Adrenal gland (tissue), 12 donors: ENCODE measurements around the gene CLC. TPM values are rescaled to one million over a fixed set of nuclear protein-coding genes. Genes with fewer than 3 reads are reported as not detected.

Experiments
- DNase-seq, 7 donors: peaks; one replicate each; pipeline ENCODE4 v3.0.0-alpha.2; 2019 to 2020
- H3K27ac ChIP-seq, 5 donors: fragments of 200-600 bp; sonication (generic) in 4 of 5; 1 replicate in 3 of 5; 2 replicates in 2 of 5; pipeline versions ENCODE4 v1.5.1 to v1.8.0; 2016 to 2020; ENCODE audit warnings: mild to moderate bottlenecking in 1 of 5
- H3K27me3 ChIP-seq: fragments of 200-600 bp; 2 replicates; pipeline ENCODE4 v1.8.0; 2021
- H3K36me3 ChIP-seq, 2 donors: fragments of 200-600 bp; replicated peaks in 1 of 2; 1 replicate in 1 of 2; 2 replicates in 1 of 2; pipeline versions ENCODE4 v1.5.1 to v1.8.0; 2018 to 2022
- H3K4me1 ChIP-seq, 2 donors: fragments of 200-600 bp; replicated peaks in 1 of 2; 1 replicate in 1 of 2; 2 replicates in 1 of 2; pipeline versions ENCODE4 v1.5.1 to v1.8.0; 2018 to 2021
- H3K4me3 ChIP-seq, 4 donors: fragments of 200-600 bp; sonication (generic) in 3 of 4; one replicate each; pipeline ENCODE4 v1.5.1; 2016 to 2018
- H3K9me3 ChIP-seq, 3 donors: fragments of 200-600 bp; sonication (generic) in 1 of 3; replicated peaks in 1 of 3; 1 replicate in 2 of 3; 2 replicates in 1 of 3; pipeline versions ENCODE4 v1.5.1 to v1.8.0; 2016 to 2021
- POLR2A ChIP-seq, 2 donors: fragments of 450-650 bp; IDR thresholded peaks; one replicate each; pipeline ENCODE4 v1.6.1; 2017; ENCODE audit warnings: antibody characterized with exemption in 2 of 2, mild to moderate bottlenecking in 2 of 2, moderate library complexity in 1 of 2
- WGBS, 4 donors: extraction: QIAGEN DNeasy Blood & Tissue Kit in 2 of 4; methylation state at CpG; one replicate each; pipeline versions ENCODE4 v1.1.5 to v1.1.7; 2013 to 2017; 5-methylcytosine and 5-hydroxymethylcytosine counted together
- intact Hi-C, 2 donors: fragments of 100-400 bp; cut with DNase I; formaldehyde crosslinking; loops; one replicate each; pipeline versions ENCODE4 v1.14.1 to v1.15.0; 2022 to 2023
- polyA plus RNA-seq, 3 donors: library from polyadenylated mRNA; stranded (reverse); fragments of 200-250 nt in 2 of 3; fragments of 350-450 nt in 1 of 3; fragmentation: Illumina TruSeq in 1 of 3; extraction: RNeasy Lipid Tissue Mini Kit (QIAGEN cat#74804) in 1 of 3; gene quantifications; one replicate each; pipeline ENCODE4 v1.2.3, GENCODE V29; 2013 to 2014
- total RNA-seq, 9 donors: library from RNA; depleted of rRNA in 4 of 9; stranded (reverse); fragments of >200 nt in 4 of 9; fragments of 120-200 nt in 1 of 9; fragmentation: NEBNext Ultra II Directional in 1 of 9; extraction: Animal tissue kit (Norgen Biotek cat#: 25700) in 1 of 9; gene quantifications; one replicate each; pipeline versions ENCODE4 v1.1.0 to v1.2.4, GENCODE V29; 2013 to 2023
- TF ChIP-seq, protein P1 (sequence below), 6 experiments: fragments of 450-650 bp in 4 of 6; fragments of 200-600 bp in 2 of 6; sonication (generic) in 1 of 6; IDR thresholded peaks; 1 replicate in 5 of 6; 2 replicates in 1 of 6; pipeline versions ENCODE4 v1.5.1 to v1.8.0; 2016 to 2021; ENCODE audit warnings: antibody characterized with exemption in 6 of 6, mild to moderate bottlenecking in 2 of 6, moderate library complexity in 1 of 6
- donor health status: healthy with polysubstance abuse.
- donor health status: Bipolar disorder and iron deficiency.
- donor health status: DM: yes; HTN: yes; CAD: no.
- donor health status: DM: no; HTN: no; CAD: no.
- donor health status: DM: no; HTN: no; CAD: no.
- donor health status: DM: yes; HTN: yes; CAD: no.

Gene CLC
- total and polyA plus RNA-seq, 12 donors: 0.66 to 3.7 TPM; not detected in 10

- DNase-seq: no peak
- Histone ChIP-seq H3K9me3 (no peaks in the 10 kb centered on the region), H3K4me3 (no peak overlapping the region), H3K36me3 (no peaks in the 10 kb centered on the region), H3K27me3 (no peaks in the 10 kb centered on the region), H3K4me1 (no peaks in the 10 kb centered on the region), H3K27ac (no peak overlapping the region)
- WGBS, 4 donors: 79 to 94% (median 87%) methylated on average over 5 of the region's 5 CpGs
- intact Hi-C loops: no loop called here
- TF ChIP-seq, protein P1, sequence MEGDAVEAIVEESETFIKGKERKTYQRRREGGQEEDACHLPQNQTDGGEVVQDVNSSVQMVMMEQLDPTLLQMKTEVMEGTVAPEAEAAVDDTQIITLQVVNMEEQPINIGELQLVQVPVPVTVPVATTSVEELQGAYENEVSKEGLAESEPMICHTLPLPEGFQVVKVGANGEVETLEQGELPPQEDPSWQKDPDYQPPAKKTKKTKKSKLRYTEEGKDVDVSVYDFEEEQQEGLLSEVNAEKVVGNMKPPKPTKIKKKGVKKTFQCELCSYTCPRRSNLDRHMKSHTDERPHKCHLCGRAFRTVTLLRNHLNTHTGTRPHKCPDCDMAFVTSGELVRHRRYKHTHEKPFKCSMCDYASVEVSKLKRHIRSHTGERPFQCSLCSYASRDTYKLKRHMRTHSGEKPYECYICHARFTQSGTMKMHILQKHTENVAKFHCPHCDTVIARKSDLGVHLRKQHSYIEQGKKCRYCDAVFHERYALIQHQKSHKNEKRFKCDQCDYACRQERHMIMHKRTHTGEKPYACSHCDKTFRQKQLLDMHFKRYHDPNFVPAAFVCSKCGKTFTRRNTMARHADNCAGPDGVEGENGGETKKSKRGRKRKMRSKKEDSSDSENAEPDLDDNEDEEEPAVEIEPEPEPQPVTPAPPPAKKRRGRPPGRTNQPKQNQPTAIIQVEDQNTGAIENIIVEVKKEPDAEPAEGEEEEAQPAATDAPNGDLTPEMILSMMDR (IDR thresholded peaks at IDR 0.05): no peak
- TF ChIP-seq POLR2A (IDR thresholded peaks at IDR 0.05): no peak
These were observed 12.2 kb upstream of the CLC start for GRCh38 chr19:39749981-39750380.

DNA sequence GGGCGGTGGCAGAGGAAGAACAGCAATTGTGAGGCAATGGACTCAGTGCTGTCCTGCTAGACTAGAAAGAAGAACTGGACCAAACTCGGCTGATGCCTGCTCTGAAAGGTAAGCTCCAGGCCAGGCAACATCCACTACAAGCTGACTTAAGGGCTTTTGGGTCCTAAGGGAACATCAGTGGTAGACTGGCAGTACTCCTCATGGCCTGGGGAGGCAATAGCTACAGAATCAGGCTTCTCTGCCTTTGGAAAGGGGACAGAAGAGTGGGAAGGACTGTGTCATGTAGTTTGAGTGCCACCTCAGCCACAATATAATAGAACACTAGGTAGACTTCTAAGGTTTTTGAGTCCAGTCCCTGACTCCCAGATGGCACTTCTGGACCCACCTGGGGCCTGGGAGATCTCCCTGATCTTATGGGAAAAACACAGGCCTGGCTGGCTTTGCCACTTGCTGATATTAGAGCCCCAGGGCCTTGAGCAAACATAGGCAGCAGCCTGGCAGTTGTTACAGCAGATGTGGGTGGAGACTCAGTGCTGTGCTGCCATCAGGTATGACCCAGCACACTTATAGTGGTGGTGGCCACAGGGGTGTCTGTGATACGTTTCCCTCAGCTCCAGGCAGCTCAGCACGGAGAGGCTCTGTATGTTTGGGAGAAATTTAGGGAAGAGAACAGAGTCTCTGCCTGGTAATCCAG, 9.2 kb upstream of the CLC start:
- peaks cover 4% of the 10 kb centered on the region for H3K27me3 ChIP-seq
- no peaks in the 10 kb centered on the region for H3K4me1 ChIP-seq
- intact Hi-C loops: no loop called here
- H3K4me3 ChIP-seq: no peak overlapping the region
- no peak for DNase-seq
- H3K36me3 ChIP-seq: no peaks in the 10 kb centered on the region
- WGBS, 4 donors: 66 to 76% (median 72%) methylated on average over 3 to 4 of the region's 4 CpGs
- no peak for TF ChIP-seq POLR2A (IDR thresholded peaks at IDR 0.05)
- TF ChIP-seq, protein P1 (IDR thresholded peaks at IDR 0.05): no peak
- no peaks in the 10 kb centered on the region for H3K9me3 ChIP-seq
- no peak overlapping the region for H3K27ac ChIP-seq

DNA sequence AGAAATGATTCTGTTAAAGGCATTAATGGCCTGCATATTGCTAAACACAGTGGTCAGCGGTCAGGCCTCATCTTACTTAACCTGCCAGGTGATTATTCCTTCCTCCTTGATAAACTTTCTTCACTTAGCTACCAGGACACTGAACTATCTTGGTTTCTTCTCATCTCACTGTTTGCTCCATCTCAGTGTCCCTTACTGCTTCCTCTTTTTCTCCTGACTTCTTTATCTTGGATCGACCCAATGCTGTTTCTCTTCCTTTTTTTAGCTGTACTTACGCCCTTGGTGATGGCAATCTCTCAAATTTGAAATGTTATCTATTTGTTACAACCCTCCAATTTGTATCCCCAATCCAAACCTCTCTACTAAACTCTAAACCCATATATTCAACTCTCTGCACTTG, 7.8 kb upstream of the CLC start:
- no peaks in the 10 kb centered on the region for H3K4me1 ChIP-seq
- DNase-seq: no peak
- no peak overlapping the region for H3K4me3 ChIP-seq

DNA sequence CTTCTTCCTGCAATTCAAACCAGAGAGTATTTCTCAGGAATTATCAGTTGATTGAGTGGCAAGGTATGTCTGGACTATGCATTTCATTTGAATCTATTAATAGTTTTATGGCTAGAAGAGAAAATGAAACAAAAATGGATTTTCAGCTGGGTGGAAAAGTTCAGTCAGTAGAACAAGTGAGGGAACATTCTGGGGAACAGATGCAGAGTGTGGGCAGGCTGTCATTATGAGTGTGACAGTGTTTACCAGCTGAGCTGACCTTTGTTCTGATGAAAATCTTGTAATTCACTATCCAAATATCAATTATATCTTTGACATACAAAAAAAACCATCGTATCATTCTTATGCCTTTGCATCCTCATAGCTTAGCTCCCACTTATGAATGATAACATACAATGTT, 2.6 kb upstream of the CLC start:
- Histone ChIP-seq H3K36me3 (no peaks in the 10 kb centered on the region), H3K27ac (no peak overlapping the region), H3K4me3 (no peak overlapping the region), H3K4me1 (no peaks in the 10 kb centered on the region), H3K9me3 (no peaks in the 10 kb centered on the region), H3K27me3 (peaks cover 4% of the 10 kb centered on the region)
- intact Hi-C loops: no loop called here
- 70 to 92% (median 88%) methylated on average over 1 of the region's 1 CpG for WGBS, 4 donors
- DNase-seq: no peak
- TF ChIP-seq, protein P1 (IDR thresholded peaks at IDR 0.05): no peak
- TF ChIP-seq POLR2A (IDR thresholded peaks at IDR 0.05): no peak

More for the DNA sequence above, 7.8 kb upstream of the CLC start:
- H3K36me3 ChIP-seq: no peaks in the 10 kb centered on the region
- H3K9me3 ChIP-seq: no peaks in the 10 kb centered on the region
- no peak for TF ChIP-seq POLR2A (IDR thresholded peaks at IDR 0.05)
- TF ChIP-seq, protein P1 (IDR thresholded peaks at IDR 0.05): no peak
- H3K27ac ChIP-seq: no peak overlapping the region
- intact Hi-C loops: no loop called here
- WGBS, 4 donors: 66 to 75% (median 70%) methylated on average over 3 of the region's 3 CpGs
- peaks cover 4% of the 10 kb centered on the region for H3K27me3 ChIP-seq
